NCI-H1930 (cell line): ENCODE measurements around the gene SDK1.
"Not testable (repeated sequence)": the region's sequence is repeated elsewhere in the genome, so short reads cannot be mapped to it uniquely, and the experiment has no call there.

ENCODE experiments used
- DNase-seq, 2 experiments: peaks; one replicate each; lab custom pipeline; 2025; lab: John Stamatoyannopoulos, UW

Gene SDK1

DNA sequence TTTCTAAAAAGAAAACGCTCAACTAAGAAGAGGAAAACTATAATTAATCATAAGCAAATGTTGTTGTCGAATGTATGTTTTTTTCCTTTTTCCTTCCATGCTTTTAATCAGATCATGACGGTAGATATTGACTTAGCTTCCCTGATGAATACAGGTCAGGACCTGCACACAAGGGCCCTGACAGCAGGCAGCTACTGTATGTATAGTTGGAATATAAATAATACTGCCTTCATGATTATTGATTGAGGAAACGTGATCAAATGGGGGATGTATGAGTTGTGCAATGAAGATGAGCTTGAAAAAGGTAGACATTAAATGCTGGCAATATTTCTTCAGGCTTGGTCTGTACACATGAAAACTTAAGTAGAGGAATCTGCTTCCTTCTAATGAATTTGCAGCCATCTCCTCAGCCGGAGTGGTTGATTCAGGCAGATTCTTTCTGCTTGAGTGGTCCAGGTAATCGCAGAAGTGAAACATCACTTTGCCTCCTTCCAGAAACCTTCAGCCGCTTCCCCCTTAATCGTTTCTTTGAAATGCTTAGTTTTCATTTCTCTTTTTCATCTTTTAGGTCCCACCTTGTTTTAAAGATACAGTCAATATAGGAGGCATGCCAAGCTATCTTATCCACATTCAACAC lies 656.5 kb downstream of the SDK1 start:
- DNase-seq: no peak

DNA sequence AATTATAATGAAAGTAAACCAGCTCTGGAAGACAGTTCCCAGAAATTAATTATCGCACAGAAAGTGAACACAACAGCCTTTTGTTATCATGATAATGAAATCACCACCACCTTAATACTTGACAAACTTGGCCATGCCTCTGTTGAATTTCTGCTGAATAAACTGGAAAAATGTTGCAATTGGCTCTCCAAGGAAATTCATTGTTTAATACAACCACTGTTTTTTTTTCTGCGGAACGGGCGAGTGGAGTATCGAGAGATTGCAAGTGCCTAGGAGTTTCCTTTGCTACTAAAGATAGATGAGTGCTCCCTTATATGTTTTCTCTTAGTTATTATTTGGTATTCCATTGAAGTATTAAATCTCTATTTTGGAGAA lies 657.0 kb downstream of the SDK1 start:
- no peak for DNase-seq

DNA sequence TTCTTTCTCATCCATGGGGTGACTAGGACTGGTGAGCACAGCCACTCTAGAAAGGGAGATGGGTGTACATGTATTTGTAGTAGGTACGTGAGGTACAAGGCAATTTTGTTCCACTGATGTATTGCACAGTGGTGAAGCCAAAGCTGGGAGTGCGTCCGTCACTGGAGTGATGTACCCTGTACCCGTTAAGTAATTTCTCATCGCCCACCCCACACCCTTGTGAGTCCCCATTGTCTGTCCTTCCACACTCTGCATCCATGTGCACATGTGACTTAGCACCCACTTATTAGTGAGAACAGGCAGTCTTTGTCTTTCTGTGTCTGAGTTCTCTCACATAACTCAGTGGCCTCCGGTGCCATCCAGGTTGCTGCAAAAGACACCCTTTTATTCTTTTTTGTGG lies 658.3 kb downstream of the SDK1 start:
- DNase-seq: no peak

DNA sequence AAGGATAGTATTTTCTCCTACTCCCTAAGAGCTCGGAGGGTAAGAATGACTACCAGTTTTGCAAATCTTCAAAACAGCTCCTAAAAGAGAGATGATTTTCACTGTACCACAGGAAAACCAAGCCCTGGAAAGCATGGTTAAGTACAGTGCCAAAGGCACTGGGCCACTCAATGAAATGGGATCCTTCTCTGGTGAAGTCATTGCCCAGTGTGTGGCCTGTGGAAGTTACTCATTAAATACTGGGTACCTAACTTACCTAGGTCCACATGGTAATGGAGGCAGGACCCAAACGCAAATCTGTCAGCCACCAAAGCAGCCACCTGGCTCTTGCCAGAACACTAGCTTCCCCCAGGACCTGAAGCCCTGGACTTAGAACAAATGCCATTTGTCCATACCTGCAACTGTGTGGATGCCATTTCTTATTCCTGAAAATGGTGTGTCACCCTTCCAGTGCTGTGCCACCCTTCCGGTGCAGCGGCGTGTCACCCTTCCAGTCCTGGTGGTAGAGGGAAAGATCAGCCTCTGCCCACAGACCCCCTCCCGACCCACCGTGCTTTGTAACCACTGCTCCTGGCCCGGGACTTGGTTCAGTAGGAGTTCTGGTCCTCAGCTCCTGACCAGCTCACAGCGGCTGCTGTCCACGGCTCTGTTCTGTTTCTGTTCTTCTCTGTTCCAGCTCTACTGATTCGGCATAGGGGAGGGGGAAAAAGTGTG lies 659.2 kb downstream of the SDK1 start:
- DNase-seq: no peak

DNA sequence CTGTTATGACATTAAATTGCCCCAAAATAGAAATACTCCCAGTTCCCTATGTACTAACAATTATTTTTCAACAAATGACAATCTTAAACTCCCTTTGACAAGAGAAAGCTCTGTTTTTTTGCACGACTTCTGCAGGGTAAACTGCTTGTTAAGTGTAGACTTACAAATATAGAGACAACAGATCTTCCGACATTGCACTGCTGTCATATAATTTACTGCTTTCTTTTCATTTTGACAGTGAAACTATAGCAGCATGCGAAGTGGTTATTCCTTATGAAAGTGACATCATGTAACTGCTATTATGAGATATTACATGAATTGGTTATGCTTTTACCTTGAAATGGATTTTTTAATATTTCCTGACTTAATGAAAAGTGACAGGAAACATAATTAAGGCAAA lies 659.9 kb downstream of the SDK1 start:
- DNase-seq: no peak

DNA sequence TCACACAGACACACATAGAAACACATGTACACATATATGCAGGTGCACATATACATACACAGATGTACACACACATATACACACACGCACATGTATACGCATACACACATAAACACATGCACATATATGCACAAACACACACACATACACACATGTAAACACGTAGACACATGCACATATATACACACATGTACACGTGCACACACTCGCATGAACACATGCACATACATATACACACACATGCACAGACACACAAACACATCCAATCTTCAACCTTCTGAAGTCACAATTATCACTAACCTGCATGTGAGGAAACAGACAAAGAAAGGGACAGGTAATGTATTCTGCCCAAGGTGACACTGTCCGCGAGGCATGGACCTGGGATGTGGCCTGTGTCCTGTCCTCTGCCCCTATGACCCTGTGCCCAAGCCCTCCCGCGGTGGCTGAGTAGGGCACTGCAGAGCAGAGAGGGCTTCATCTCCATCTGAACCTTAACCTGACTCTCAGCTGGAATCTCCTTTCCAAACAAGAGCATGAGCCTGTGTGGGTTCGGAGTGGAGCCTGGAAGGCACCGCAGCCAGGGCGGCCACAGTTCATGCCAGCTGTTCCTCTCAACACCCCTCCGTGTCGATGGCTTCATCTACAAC lies 660.9 kb downstream of the SDK1 start:
- no peak for DNase-seq

DNA sequence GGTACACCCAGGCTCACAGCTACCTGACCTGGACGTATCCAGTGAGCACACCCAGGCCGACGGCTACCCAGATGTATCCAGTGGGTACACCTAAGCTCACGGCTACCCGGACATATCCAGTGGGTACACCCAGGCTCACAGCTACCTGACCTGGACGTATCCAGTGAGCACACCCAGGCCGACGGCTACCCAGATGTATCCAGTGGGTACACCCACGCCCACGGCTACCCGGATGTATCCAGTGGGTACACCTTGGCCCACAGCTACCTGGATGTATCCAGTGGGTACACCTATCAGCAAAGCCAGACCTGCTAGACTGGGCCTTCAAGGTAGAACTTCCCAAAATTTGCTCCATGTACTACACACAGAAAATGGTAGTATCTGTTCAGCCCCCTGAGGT lies 662.7 kb downstream of the SDK1 start:
- not testable (repeated sequence) for DNase-seq

DNA sequence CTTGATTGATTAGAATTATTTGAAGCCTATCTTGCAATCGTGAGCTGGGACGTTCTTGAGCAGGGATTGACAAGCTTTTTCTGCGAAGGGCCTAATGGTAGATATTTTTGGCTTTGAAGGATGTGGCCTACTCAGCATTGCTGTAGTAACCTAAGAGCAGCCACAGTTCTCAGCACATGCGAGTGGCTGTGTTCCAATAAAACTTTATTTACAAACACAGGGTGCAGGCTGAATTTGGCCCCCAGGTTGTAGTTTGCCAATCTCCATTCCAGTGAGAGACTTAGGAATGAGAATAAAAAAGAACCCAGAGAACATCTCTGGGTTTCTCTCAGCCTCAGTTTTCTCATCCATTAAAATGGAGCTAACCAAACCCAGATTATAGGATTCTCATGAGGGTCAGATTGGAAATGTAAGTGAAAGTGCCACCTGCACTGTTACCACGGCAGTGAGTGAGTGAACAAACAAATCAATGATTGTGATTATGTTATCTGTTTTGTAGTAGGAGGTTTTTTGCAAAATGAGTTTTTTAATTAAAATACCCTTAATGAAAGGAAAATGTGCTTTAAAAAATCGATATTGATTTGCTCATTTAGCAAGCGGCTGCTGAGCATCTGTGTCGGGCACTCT lies 664.0 kb downstream of the SDK1 start:
- no peak for DNase-seq

DNA sequence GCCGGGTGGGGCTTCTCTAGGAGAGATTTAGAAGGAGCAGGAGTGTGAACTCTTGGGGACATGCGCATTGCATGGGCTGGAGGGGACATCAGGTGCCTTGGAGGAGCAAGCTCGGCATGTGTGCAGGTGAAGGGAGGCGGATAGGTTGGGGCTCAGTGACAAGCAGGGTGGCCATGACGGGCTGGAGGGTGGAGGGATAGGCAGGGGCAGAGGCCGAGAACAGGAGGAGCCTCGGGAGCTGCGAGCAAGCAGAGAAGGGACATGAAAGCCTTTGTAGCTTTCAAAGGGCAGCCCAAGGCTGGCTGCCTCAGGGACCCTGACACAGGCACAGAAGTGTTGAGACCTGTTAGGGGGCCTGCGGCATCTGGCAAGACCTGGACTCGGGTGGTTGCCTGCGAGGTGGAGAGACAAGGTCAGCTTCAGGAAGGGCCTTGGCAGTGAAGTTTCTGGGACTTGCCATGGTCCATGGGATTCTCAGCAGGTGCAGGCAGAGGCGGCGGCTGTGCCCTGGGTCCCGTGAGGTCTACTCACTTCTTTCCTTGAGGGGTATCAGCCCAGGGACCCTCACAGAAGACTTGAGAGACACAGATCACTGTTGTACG lies 664.8 kb downstream of the SDK1 start:
- DNase-seq: no peak

DNA sequence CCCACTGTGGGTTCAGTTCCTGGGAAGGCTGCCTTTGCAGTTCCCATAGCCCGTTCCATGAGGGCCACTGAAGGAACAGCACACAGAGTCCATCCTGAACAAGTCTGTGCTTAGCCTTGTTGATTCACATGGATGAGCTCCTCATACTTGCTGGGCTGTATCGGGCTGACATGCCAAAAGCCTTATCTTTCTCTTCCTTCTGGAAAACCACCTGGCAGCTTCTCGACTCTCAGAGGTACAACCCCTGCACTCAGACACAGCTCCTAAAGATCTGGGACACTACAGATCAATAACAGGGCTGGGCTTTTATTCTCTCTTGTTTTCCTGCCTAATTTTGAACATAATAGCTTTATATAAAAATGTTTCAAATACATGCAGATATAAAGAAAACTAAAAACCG lies 667.2 kb downstream of the SDK1 start:
- no peak for DNase-seq

DNA sequence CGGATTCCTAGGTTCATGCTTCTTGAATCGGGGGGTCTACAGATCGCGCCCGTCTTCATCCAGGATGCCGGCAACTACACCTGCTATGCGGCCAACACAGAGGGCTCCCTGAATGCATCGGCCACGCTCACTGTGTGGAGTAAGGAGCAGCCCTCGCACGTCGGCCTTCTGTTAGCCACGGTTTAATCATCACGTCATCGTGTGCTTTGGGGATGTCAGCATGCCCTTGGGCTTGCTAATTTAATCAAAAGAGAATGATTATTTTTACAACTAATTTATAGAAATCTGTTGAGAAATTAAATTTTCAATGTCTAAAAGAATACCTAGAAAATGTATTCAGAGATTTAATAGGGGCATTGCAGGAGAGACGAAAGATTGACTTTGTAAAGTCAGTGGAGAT lies 668.2 kb downstream of the SDK1 start:
- DNase-seq: no peak

DNA sequence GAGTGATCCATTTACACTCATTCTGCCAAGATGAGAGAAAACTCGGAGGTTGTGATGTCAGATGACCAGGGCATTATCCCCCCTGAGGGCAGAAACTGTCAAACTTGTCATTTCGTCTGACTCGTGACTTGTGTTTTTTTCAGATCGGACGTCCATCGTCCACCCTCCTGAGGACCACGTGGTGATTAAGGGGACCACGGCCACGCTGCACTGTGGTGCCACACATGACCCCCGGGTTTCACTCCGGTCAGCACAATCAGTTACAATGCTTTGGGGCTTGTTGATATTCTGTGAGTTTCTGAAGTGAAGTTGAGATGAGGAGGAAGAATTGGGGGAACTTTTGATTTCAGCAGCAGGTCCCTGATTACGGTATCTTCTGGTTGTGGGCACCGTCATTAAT lies 670.3 kb downstream of the SDK1 start:
- DNase-seq: no peak

DNA sequence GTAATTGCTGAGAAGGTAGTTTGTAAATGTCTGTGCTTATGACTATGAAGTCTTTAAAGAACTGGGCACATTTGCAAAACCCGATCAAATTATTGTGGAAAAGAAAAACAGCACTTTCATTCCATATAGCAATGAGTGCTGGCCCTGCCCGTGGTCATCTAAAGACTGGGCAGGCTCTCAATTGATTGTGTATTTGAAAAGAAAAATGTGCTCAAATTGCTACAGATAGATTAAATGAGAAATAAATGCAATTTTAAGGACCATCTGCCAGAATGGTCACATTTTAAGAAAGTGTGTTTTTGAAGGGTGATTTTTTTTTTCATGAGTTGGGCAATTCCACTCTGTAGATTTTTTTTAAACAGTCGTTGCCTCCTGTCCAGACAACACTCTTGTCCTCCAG lies 672.2 kb downstream of the SDK1 start:
- no peak for DNase-seq

DNA sequence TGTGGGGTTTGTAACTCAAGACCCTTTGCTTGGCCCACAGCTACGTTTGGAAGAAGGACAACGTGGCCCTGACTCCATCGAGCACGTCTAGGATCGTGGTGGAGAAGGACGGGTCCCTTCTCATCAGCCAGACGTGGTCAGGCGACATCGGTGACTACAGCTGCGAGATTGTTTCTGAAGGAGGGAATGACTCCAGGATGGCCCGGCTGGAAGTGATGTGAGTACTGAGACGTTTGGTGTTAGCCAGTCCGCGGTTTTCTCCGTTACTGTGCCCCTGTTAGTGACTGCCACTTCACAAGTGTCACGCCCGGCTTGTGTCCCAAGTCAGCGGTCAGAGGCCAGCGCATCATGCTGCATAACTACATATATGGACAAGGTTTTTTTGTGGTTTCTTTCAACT lies 673.3 kb downstream of the SDK1 start:
- DNase-seq: no peak

DNA sequence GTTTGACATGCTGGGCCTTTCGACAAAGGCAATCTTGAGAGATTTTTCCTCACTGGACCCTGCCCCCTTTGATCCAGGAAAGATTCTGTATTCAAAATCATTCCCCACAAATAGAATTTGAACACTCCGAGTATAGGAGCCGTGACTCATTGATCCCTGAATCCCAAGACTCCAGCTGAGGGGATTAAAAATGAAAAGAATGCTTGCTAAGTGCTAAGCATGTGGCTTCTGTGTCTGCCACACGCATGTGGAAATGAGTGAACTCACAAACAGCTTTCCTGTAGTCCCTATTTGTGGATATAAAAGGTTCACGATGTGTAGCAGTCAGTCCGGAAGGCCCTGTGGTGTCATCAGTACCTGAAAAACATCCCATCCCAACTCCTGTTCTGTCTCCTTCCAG lies 674.3 kb downstream of the SDK1 start:
- no peak for DNase-seq

DNA sequence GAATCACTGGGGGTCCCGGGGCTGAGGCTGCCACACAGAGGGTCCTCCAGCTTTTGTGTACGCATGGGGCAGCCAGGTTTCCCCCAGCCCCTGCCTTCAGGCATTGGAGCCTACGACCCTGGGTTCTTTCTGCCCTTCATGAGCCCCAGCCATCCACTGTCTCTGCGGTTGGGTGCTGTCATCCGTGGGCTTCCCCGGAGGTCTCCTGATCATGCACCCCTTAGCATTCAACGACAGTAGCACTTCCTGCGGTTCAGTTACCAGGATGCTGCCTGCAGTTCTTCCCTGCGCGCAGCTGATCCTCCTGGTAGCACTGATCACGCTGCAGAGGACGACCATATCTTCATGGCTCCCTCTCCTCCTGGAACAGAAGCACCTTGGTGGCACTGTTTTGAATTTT lies 676.3 kb downstream of the SDK1 start:
- DNase-seq: no peak

DNA sequence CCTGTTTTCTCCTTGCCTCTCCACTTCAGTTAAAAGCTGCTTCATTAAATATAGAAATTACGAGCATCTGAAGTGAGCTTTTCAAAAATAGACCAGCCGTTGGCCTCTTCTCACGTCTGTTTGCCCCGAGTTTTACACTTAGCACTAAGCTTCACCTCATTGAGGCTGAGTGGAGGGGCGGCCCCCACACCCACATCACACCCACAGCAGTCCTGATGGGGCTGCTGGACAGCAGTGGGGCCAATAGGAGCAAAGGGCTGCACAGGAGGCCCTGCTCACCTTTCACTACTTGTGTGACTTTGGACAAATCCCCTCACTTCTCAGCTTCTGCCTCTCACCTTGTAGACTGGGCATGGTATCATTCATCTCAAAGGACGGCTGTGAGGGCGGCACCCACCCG lies 677.8 kb downstream of the SDK1 start:
- DNase-seq: no peak

DNA sequence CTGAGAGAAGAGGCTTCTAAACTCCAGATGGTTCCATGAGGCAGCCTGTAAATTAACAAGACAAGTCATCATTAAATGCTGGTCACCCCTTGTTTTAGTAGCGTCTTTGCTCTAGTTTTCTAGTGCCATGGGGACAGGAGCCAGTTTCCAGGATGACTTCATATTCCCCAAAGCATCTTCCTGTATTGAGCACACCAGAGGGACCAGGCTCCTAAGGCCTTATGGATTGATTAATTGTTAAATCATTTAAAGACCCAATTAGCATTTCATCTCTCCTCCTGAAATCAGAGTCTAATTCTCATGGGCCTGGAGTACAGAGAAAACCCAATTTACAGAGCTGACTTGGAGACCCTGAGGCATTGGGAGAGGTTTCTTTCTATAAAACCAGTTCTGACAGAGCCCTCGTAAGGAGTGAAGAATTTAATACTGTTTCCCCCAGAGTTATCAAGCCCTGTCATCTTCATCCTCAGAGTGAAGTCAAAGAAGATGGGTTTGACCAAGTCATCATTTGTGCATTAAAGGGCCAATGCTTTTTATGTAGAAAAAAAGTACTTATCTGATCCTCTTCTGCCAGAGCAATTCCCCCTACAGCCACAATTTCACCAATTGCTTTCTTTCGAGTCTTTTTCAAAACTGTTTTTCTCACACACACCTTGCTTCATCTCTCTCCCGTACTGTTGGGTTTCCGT lies 678.7 kb downstream of the SDK1 start:
- no peak for DNase-seq

DNA sequence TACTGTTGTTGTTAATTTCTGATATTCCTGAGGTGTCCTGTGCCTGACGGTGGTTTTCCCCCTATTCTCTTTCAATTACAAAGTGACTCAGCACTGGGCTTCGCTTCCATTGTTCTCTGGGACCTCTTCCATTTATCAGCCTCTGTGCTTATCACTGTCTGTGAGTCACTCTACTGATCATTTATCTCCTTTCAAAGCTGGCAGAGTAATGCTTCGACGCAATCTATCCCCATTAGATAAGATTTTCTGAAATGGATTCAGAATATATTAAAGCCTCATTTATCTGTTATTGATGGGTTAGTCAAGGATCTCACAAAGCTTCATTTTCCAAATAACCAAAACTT lies 679.2 kb downstream of the SDK1 start:
- no peak for DNase-seq

DNA sequence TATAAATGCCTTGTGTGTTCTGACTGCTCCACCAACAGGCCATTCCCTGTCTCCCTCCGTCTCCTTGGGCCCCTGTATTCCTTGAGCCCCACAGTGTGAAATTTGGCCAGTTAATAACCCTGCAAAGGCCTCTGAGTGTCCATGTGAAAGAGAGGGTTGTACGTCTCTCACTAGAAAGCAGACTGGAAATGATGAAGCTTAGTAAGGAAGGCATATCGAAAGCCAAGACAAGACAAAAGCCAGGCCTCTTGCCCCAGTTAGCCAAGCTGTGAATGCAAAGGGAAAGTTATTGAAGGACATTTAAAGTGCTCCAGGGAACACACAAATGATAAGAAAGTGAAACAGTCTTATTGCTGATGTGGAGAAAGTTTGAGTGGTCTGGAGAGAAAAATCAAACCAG lies 680.2 kb downstream of the SDK1 start:
- no peak for DNase-seq

DNA sequence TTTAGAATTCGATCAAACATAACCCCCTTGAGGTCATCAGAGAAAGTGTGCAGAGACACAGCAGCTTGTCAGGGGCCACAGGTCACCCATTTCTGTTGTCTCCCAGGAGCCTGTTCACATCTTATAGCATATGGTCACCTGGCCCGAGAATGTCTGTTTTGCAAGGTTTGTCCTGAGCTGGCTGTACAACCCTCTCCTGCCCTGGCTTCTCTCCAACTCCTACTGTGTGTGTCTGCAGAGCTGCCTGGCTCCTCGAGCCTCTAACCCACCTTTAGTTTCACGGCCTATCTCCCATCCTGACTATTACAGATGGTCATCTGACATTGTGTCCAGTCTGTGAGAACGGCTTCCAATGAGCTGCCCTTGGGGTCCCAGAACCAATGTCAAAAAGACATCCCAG lies 683.4 kb downstream of the SDK1 start:
- DNase-seq: no peak

DNA sequence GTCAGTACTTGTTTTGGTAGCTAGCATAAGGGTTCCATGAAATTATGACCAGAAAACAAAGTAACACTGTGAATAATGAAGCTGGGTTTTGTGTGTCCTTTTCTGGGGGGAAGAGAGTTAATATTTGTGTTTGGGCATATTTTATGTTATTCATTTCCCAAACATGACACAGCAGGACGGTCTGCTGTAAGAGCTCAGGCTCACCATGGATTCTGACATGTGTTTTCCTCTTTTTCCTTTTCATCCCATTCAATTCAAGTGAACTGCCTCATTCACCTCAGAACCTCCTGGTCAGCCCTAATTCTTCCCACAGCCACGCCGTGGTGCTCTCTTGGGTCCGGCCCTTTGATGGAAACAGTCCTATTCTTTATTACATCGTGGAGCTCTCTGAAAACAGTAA lies 685.9 kb downstream of the SDK1 start:
- no peak for DNase-seq
